K562 (cell line): ENCODE data around the gene DOLK. TPM values are rescaled to one million over a fixed set of nuclear protein-coding genes. Genes with fewer than 3 reads are reported as not detected.

Experiments used
- ATAC-seq: fragments of 200-7000 bp; cut with Tn5 transposase; 3 replicates; pipeline ENCODE4 v1.9.1; 2020; ENCODE audit warnings: moderate library complexity
- BruUV-seq: library from RNA; stranded (reverse); fragments of 400-500 nt; replicated peaks from 2 replicates; lab custom pipeline; 2021; lab: Mats Ljungman, UMichigan
- CTCF ChIA-PET: fragments of 300-600 bp; formaldehyde crosslinking; extraction: SDS; loops from one replicate; lab custom pipeline; 2021; ENCODE audit warnings: low intra/inter-chr PET ratio; lab: Yijun Ruan, JAX
- POLR2A ChIA-PET: fragments of 300-600, 350-650 bp; sonication (Branson Sonifier 250); formaldehyde crosslinking; extraction: SDS; loops from one replicate; lab custom pipeline; 2021; ENCODE audit warnings: antibody characterized with exemption, inconsistent platforms; lab: Yijun Ruan, JAX
- DNase-seq, 4 experiments: peaks; one replicate each; pipeline versions ENCODE4 v3.0.0 to v3.0.0-alpha.2; 2011 to 2018; ENCODE audit warnings: low spot score in 3 of 4, mixed read lengths in 3 of 4; ENCODE audit errors: extremely low read depth in 1 of 4
- FAIRE-seq: peaks from 2 replicates; lab custom pipeline; 2011; peaks lifted over from hg19 to GRCh38; lab: Jason Lieb, UNC
- H2AFZ ChIP-seq: 2 replicates; pipeline ENCODE4 v1.6.0; 2011; ENCODE audit warnings: low read depth, low read length, control low read depth, inconsistent platforms
- H3K27ac ChIP-seq: fragments of 200-600 bp; 3 replicates; pipeline ENCODE4 v1.8.0; 2011; ENCODE audit warnings: low read depth, mild to moderate bottlenecking, control low read depth, inconsistent platforms, low read length, moderate library complexity, mixed read lengths; ENCODE audit errors: extremely low read depth
- H3K27me3 ChIP-seq, 2 experiments: fragments of 300-600 bp in 1 of 2; 2 replicates in 1 of 2; 3 replicates in 1 of 2; pipeline versions ENCODE4 v1.6.0 to v1.8.0; 2011; ENCODE audit warnings: inconsistent platforms in 2 of 2, low read length in 2 of 2, mild to moderate bottlenecking in 1 of 2, mixed read lengths in 1 of 2, moderate library complexity in 1 of 2; ENCODE audit not compliant: control insufficient read depth in 2 of 2, insufficient read depth in 2 of 2
- H3K36me3 ChIP-seq: fragments of 300-600 bp; 3 replicates; pipeline ENCODE4 v1.8.0; 2011; ENCODE audit warnings: mild to moderate bottlenecking, low read length, inconsistent platforms; ENCODE audit not compliant: control insufficient read depth, insufficient read depth
- H3K4me1 ChIP-seq, 2 experiments: fragments of 200-600 bp in 1 of 2; replicated peaks in 1 of 2; 2 replicates in 1 of 2; 3 replicates in 1 of 2; pipeline versions ENCODE4 v1.5.1 to v1.8.0; 2011; ENCODE audit warnings: inconsistent platforms in 2 of 2, low read length in 2 of 2, mild to moderate bottlenecking in 1 of 2, mixed read lengths in 1 of 2, moderate library complexity in 1 of 2; ENCODE audit not compliant: control insufficient read depth in 2 of 2, insufficient read depth in 2 of 2
- H3K4me2 ChIP-seq: 2 replicates; pipeline ENCODE4 v1.6.1; 2011; ENCODE audit warnings: low read length, control low read depth, inconsistent platforms, mixed read lengths; ENCODE audit not compliant: insufficient read depth
- H3K4me3 ChIP-seq: fragments of 200-600 bp; sonication (generic), shearing (Covaris generic); 2 replicates; pipeline ENCODE4 v1.5.1; 2016; ENCODE audit warnings: control low read depth, inconsistent platforms
- H3K79me2 ChIP-seq: fragments of 200-600 bp; 3 replicates; pipeline ENCODE4 v1.8.0; 2011; ENCODE audit warnings: low read length, inconsistent platforms; ENCODE audit not compliant: control insufficient read depth, insufficient read depth
- H3K9ac ChIP-seq, 2 experiments: 2 replicates each; pipeline versions ENCODE4 v1.6.0 to v1.6.1; 2011; ENCODE audit warnings: low read depth in 2 of 2, low read length in 2 of 2, control low read depth in 1 of 2, inconsistent platforms in 1 of 2, mild to moderate bottlenecking in 1 of 2, mixed read lengths in 1 of 2; ENCODE audit not compliant: insufficient read depth in 1 of 2
- H3K9me1 ChIP-seq: one replicate; pipeline ENCODE4 v1.6.0; 2011; ENCODE audit warnings: inconsistent platforms, mild to moderate bottlenecking, low read length, moderate library complexity; ENCODE audit not compliant: control insufficient read depth, insufficient read depth
- H3K9me3 ChIP-seq: replicated peaks from 2 replicates; pipeline ENCODE4 v1.5.1; 2011; ENCODE audit warnings: low read depth, low read length, inconsistent platforms; ENCODE audit not compliant: control insufficient read depth, insufficient read depth
- H4K20me1 ChIP-seq: replicated peaks from 2 replicates; pipeline ENCODE4 v1.6.1; 2011; ENCODE audit warnings: low read length, inconsistent platforms, mixed read lengths; ENCODE audit not compliant: control insufficient read depth, insufficient read depth
- ATF2 ChIP-seq: sonication (generic); formaldehyde crosslinking; IDR thresholded peaks from 2 replicates; pipeline ENCODE4 v1.8.1; 2022; ENCODE audit warnings: missing genetic modification reagents
- RHOXF2B ChIP-seq: fragments of 250-450 bp; sonication (Bioruptor Pico); conservative IDR thresholded peaks from 2 replicates; pipeline ENCODE4 v1.5.1; 2021
- ZFP36 ChIP-seq: fragments of 150-350 bp; IDR thresholded peaks from 2 replicates; pipeline ENCODE4 v1.6.1; 2018; ENCODE audit warnings: low read length, low read depth; ENCODE audit not compliant: partially characterized antibody
- ZNF449 ChIP-seq: fragments of 250-450 bp; sonication (Bioruptor Pico); IDR thresholded peaks from 2 replicates; pipeline ENCODE4 v1.8.0; 2022; ENCODE audit warnings: moderate library complexity, mild to moderate bottlenecking, inconsistent platforms
- WGBS: fragments of 100-300 bp; shearing (Covaris generic); methylation state at CpG from one replicate; pipeline ENCODE4 v1.1.6; 2016; ENCODE audit warnings: low coverage, mixed read lengths; ENCODE audit not compliant: insufficient coverage; ENCODE audit errors: missing lambda C conversion rate; 5-methylcytosine and 5-hydroxymethylcytosine counted together
- in situ Hi-C: fragments of 300-500 bp; cut with MboI; formaldehyde crosslinking; loops from 4 replicates; pipeline ENCODE4 v1.15.0; 2018; ENCODE audit warnings: inconsistent platforms, mixed read lengths
- intact Hi-C: fragments of 100-400 bp; cut with micrococcal nuclease; formaldehyde crosslinking; loops from 2 replicates; pipeline ENCODE4 v1.14.2; 2022
- polyA plus RNA-seq, 8 experiments: library from polyadenylated mRNA; depleted of rRNA in 4 of 8; stranded (reverse) in 5 of 8; unstranded in 3 of 8; fragments of >200 nt; fragmentation: Nextera tagmentation in 2 of 8; fragmentation: Illumina TruSeq in 1 of 8; extraction: Ambion mirVana in 2 of 8; extraction: Trizol in 1 of 8; gene quantifications; 2 replicates each; pipeline versions ENCODE4 v1.2.1 to v1.2.3, GENCODE V29; 2011 to 2014; ENCODE audit warnings: inconsistent platforms in 1 of 8, missing spikeins in 1 of 8
- total RNA-seq, 7 experiments: library from RNA; depleted of rRNA in 6 of 7; stranded (reverse); fragments of >200 nt in 6 of 7; fragmentation: Illumina TruSeq in 2 of 7; extraction: Trizol in 2 of 7; gene quantifications; 2 replicates each; pipeline versions ENCODE4 v1.2.1 to v1.2.3, GENCODE V29; 2011 to 2021; ENCODE audit warnings: low replicate concordance in 1 of 7

DOLK gene
- total and polyA plus RNA-seq, 9 of the 15 experiments (the other 6 are each of a cell fraction or from before 2014, with no cell fraction given), result 2.6 to 14.2 (median 11.7) TPM

- no peaks in the 10 kb centered on the region for H3K9me3 ChIP-seq
- no peaks in the 10 kb centered on the region; the same call in 1 of the 2 replicates for H4K20me1 ChIP-seq
- ATAC-seq (no peak), FAIRE-seq (no peak), DNase-seq (no peak)
- H3K9ac ChIP-seq, result peak overlapping the region in 1 of 2 experiments; percentile 66; a peak in 2 of 4 replicates
- CTCF ChIA-PET, result no interaction called here
- H3K4me1 ChIP-seq, result peaks cover 0 to 25% of the 10 kb centered on the region in 2 experiments; a peak in 1 of 5 replicates
- BruUV-seq, result no TSS peak
- TF ChIP-seq RHOXF2B (CRISPR knock-in tag) (no peak), ATF2 (no peak), ZFP36 (peak; percentile 22), ZNF449 (CRISPR knock-in tag) (no peak)
- no peaks in the 10 kb centered on the region for H3K79me2 ChIP-seq
- no peak overlapping the region for H2AFZ ChIP-seq
- no peak overlapping the region for H3K4me3 ChIP-seq
- peaks cover 20% of the 10 kb centered on the region; the same call in 2 of the 3 replicates for H3K36me3 ChIP-seq
- H3K9me1 ChIP-seq, result no peaks in the 10 kb centered on the region
- no peaks in the 10 kb centered on the region for H3K27me3 ChIP-seq
- no peak overlapping the region for H3K4me2 ChIP-seq
- in situ Hi-C loops, result no loop called here
- 83% methylated on average over 2 of the region's 5 CpGs for WGBS
- no peak overlapping the region for H3K27ac ChIP-seq
- POLR2A ChIA-PET, result interaction anchor here (2.0 kb wide), 1 partner anchor 10 kb away, joined by 6 read pairs; no protein-coding TSS in a partner anchor
- intact Hi-C loops, result no loop called here
These were observed 45.6 kb downstream of the DOLK start for GRCh38 chr9:128901822-128902221.
